Astrocyte of the spinal cord (primary cell): ENCODE results near the gene TANK.

Experiments
- DNase-seq: peaks from one replicate; pipeline ENCODE4 v3.0.0; 2011; ENCODE audit warnings: low read depth, low spot score
- H3K4me3 ChIP-seq: 2 replicates; pipeline ENCODE4 v1.5.1; 2011; ENCODE audit warnings: low read depth, mild to moderate bottlenecking, low read length, moderate library complexity
- in situ Hi-C: cut with HindIII; loops from 2 replicates; pipeline ENCODE4 v1.10.0; 2017; ENCODE audit warnings: low sequenced_read_pairs
- TF ChIP-seq, protein P1 (sequence below): IDR thresholded peaks from 2 replicates; pipeline ENCODE4 v1.5.1; 2012; ENCODE audit warnings: low read depth, mild to moderate bottlenecking, low read length, inconsistent platforms

TANK gene

DNA sequence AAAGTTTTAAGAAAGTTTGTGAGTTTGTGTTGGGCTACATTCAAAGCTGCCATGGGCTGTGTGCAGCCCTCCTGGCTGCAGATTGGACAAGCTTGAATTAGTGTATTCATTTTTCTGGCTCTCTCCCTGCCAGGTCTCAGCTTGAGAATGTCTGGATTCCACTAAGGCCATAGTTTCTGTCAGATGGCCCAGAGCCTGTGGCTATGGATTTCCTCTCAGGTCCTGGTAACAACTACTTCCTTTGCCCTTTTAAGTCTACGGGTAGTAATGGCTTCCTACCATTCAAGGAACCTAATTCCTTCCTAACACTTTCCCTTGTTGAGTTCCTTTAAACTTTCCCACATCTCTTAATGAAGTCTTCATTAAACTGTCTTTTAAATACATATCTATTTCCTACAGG lies 123.7 kb downstream of the TANK start:
- DNase-seq, result peak; percentile 32
- in situ Hi-C loops, result no loop called here
- TF ChIP-seq, protein P1, sequence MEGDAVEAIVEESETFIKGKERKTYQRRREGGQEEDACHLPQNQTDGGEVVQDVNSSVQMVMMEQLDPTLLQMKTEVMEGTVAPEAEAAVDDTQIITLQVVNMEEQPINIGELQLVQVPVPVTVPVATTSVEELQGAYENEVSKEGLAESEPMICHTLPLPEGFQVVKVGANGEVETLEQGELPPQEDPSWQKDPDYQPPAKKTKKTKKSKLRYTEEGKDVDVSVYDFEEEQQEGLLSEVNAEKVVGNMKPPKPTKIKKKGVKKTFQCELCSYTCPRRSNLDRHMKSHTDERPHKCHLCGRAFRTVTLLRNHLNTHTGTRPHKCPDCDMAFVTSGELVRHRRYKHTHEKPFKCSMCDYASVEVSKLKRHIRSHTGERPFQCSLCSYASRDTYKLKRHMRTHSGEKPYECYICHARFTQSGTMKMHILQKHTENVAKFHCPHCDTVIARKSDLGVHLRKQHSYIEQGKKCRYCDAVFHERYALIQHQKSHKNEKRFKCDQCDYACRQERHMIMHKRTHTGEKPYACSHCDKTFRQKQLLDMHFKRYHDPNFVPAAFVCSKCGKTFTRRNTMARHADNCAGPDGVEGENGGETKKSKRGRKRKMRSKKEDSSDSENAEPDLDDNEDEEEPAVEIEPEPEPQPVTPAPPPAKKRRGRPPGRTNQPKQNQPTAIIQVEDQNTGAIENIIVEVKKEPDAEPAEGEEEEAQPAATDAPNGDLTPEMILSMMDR, result no peak
- H3K4me3 ChIP-seq, result no peak overlapping the region
